Muscle layer of colon (tissue), 2 donors: ENCODE measurements around the gene NBPF1.
"Not testable (repeated sequence)": the region's sequence is repeated elsewhere in the genome, so short reads cannot be mapped to it uniquely, and the experiment has no call there.

ENCODE experiments used
- H3K27ac ChIP-seq: one replicate; pipeline ENCODE4 v1.7.0; 2013; ENCODE audit warnings: low read depth, mild to moderate bottlenecking, low read length, moderate library complexity
- H3K27me3 ChIP-seq, 2 donors: one replicate each; pipeline ENCODE4 v1.7.0; 2013; ENCODE audit warnings: low read length in 2 of 2, mild to moderate bottlenecking in 2 of 2; ENCODE audit not compliant: insufficient read depth in 2 of 2, control insufficient read depth in 1 of 2
- H3K36me3 ChIP-seq: one replicate; pipeline ENCODE4 v1.7.0; 2013; ENCODE audit warnings: mild to moderate bottlenecking, low read length; ENCODE audit not compliant: insufficient read depth
- H3K4me1 ChIP-seq: one replicate; pipeline ENCODE4 v1.7.0; 2013; ENCODE audit warnings: mild to moderate bottlenecking, low read length; ENCODE audit not compliant: insufficient read depth
- H3K4me3 ChIP-seq, 2 donors: one replicate each; pipeline ENCODE4 v1.7.0; 2013; ENCODE audit warnings: low read length in 2 of 2, low read depth in 1 of 2, mild to moderate bottlenecking in 1 of 2, moderate library complexity in 1 of 2
- H3K9ac ChIP-seq: one replicate; pipeline ENCODE4 v1.7.0; 2013; ENCODE audit warnings: low read length
- H3K9me3 ChIP-seq: one replicate; pipeline ENCODE4 v1.7.0; 2013; ENCODE audit warnings: mild to moderate bottlenecking, low read length
- donor health status: abdominal sarcoma.
- donor health status: Adenocarcinoma of cecum.

The NBPF1 gene

DNA sequence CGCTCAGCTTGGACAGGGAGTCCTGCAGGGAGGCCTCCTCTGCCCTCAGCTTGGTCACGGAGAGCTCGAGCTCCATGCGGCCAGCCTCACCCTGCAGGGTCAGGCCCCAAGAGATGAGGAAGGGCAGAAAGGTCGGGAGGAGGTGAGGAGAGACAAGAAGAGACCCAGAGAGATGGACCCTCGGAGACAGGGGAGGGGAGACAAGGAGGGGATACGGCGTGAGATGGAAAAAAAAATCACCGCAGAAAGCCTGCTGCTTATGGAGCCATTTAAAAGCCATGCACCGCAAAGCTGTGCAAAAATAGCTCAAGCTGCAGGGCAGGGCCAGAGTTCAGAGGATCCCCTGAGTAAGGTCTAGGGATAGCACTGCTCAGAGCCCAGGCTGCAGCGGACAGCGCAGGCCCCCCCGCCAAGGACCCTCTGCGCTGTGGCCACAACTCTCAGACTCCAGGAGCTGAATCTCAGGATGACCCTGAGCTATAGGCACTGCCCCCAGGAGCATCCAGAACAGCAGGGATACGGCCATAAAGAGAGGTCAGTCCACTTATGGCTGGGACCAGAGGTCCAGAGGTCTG lies 13.1 kb upstream of the NBPF1 start:
- not testable (repeated sequence) for H3K27ac ChIP-seq, H3K4me3 ChIP-seq, H3K27me3 ChIP-seq, H3K4me1 ChIP-seq, H3K9ac ChIP-seq, H3K9me3 ChIP-seq
- H3K36me3 ChIP-seq = peaks cover 62% of the 10 kb centered on the region

DNA sequence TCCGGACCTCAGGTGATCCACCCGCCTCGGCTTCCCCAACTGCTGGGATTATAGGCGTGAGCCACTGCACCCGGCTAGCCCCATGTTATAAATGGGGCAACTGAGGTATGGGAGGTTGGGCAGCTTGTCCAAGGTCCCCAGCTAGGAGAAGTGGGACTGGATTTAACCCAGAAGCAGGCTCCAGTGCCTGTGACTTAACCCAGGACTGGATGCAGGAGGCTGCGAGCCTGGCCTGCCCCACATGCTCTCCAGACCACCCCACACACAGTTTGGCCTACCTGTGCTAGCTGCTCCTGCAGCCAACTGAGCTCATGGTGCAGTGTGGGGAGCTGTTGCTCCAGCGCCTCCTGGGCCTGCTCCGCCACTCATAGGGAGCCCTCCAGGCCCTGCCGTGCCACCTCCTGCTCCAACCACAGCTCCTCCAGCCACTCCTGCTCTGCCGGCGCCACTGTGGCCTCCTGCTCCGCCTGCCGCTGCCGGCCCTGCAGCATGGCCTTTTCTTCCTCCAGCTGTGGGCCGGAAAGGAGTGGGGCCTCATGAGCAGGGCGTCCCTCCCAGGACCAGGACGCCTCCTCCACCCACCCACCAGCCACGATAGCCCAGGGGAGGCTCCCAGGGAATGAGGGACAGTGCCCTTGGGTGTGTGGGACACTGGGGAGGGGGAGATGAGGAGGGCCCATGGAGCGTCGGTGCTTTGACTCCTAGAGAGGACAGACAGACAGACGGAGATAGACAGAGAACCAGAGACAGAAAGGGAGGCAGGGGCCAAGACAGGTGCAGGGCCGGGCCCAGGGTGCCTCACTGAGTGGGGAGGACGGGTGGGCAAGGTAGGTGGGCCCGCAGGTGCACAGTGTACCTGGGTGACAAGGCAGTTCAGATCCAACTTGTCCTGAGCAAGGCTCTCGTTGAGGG lies 12.4 kb upstream of the NBPF1 start:
- Histone ChIP-seq H3K9ac (no peak overlapping the region), H3K27ac (no peak overlapping the region), H3K36me3 (peaks cover 56% of the 10 kb centered on the region), H3K27me3 (no peaks in the 10 kb centered on the region), H3K4me1 (no peaks in the 10 kb centered on the region), H3K9me3 (no peaks in the 10 kb centered on the region), H3K4me3 (no peak overlapping the region)

DNA sequence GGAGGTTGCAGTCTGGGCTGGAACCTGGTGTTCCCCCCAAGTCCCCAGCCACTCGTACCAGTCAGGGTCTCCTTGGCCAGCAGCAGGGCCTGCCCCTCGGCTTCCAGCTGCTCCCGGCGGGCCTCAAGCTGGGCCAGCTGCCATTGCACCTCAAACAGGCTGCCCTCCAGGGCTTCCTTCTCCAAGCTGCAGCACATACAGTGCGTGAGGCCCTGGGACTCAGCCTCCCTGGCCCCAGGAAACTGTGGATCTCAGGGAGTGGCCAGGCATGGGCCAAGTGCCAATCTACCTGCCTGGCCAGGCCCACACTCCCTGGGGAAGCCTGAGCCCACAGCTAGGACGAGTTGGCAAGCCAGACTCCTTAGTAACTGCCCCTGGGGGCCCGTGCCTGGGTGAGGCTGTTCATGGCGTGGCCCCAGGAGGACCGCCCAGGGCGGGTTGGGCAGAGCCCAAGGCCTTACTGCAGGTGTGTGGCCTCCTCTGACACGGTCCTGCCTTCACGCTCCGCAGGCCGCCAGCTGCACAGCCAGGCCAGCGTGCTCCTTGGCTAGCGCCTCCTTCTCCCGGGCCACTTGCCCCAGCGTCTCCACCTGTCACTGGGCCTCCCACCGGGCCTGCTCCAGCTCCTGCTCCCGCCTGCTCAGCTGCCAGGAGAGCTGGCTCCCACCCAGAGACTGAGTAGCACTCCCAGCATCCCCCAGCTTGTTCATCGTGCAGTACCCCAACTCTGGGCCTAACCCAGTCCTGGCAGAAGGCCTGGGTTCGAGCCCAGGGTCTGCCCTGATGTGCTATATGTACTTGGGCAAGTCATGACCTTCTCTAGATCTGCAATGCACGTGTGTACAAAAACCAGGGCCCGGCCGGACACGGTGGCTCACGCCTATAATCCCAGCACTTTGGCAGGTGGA lies 10.7 kb upstream of the NBPF1 start:
- H3K4me3 ChIP-seq, H3K27me3 ChIP-seq, H3K9ac ChIP-seq, H3K9me3 ChIP-seq, H3K27ac ChIP-seq, H3K4me1 ChIP-seq: not testable (repeated sequence)
- H3K36me3 ChIP-seq = peaks cover 42% of the 10 kb centered on the region

DNA sequence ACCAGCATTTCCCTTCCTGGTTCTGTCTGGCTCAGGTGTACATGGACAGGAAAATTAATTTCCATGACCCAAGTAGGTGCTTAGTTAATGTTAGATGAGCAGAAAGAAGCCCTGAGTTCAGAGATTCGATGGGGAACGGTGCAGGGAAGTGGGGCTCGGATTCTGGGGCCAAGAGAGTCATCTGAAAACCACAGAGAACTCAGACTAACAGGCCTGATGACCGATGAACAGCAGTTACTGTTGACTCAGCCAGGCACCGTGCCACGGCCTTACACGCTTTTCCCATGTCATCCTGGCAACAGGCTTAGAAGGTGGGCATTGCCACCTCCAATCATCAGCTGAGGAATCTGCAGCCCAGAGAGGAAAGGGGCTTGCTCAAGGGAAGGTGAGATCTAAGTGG lies 10.0 kb upstream of the NBPF1 start:
- H3K27ac ChIP-seq, H3K9me3 ChIP-seq, H3K9ac ChIP-seq, H3K4me3 ChIP-seq, H3K4me1 ChIP-seq, H3K27me3 ChIP-seq: not testable (repeated sequence)
- H3K36me3 ChIP-seq = peaks cover 40% of the 10 kb centered on the region

DNA sequence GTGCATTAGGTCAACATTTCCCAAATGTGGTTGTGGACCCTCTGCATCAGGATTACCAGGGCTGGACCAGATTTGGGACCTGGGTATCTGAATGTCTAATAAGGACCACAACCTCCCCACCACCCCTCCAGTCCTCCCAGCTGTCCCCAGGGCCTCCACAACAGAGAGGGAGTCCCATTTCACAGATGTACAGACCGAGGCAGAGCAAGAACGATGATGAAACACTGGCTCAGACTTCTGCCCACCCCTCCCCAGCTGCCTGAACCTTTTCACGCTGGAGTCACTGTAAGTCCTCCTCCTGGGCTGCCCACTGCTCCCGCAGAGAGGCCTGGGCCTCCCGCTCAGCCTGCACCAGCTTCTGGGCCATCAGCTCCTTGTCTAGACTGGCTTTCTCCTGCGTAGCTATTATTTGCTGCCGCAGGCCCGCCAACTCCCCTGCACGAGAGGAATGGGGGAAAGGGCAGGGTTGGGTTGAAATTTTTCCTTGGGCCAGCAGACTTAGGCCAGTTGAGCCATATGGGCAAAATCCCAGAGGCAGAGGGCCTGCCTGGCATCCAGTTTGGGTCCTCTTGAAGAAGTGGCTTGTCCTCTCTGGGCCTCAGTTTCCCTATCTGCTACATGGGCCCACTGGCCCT lies 8.4 kb upstream of the NBPF1 start:
- not testable (repeated sequence) for H3K27ac ChIP-seq, H3K9me3 ChIP-seq, H3K4me1 ChIP-seq, H3K9ac ChIP-seq, H3K4me3 ChIP-seq, H3K27me3 ChIP-seq
- H3K36me3 ChIP-seq = peaks cover 40% of the 10 kb centered on the region

DNA sequence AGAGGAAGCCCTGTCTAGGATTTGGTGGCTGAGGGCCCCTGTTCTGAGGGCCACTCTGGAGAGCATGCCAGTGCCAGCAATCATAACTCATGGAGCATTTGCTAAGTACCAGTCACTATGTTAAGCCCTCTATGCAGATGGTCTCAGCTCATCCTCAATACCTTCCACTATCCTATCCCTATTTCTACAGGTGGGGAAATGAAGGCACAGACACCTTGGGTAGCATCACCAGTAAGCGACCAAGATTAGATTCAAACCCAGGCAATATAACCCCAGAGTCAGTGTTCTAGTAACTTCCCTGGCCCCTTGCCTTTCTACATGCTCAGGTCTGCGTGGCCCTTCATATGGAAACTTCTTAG lies 7.9 kb upstream of the NBPF1 start:
- no peaks in the 10 kb centered on the region for H3K27me3 ChIP-seq
- no peak overlapping the region for H3K9ac ChIP-seq
- no peaks in the 10 kb centered on the region for H3K4me1 ChIP-seq
- no peak overlapping the region for H3K4me3 ChIP-seq
- H3K9me3 ChIP-seq = no peaks in the 10 kb centered on the region
- no peak overlapping the region for H3K27ac ChIP-seq
- peaks cover 36% of the 10 kb centered on the region for H3K36me3 ChIP-seq

DNA sequence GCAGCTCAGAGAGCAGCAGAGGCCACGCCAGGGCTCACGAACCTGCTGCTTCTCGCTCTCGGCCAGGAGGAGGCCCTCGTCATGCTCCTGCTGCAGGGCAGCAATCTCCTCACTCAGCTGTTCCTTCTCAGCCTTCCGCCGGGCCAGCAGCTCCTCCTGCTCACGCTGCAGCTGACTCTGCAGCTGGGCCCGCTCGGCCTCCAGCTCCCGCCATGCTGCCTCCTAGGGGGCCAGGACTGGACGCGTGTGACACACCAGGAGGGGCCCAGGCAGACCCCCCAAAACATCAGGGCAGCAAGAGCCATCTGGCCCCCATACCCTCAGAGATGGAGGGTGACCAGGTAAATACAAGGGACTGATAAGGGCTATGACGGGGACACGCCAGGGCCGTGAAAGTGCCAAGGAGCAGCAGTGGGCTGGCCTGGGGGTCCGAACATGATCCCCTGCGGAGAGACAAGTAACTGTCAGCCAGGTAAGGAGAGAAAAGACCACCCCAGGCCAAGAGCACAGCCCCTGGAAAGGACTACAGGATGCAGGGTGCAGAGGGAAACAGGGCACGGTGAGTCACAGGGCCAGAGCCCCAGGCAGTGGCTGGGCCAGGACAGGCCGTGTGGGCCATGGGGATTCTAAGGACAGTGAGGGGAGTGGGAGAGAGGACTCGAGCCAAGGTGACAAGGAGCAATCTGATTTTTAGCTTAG lies 6.6 kb upstream of the NBPF1 start:
- H3K4me1 ChIP-seq, H3K4me3 ChIP-seq, H3K27ac ChIP-seq, H3K9me3 ChIP-seq, H3K27me3 ChIP-seq, H3K9ac ChIP-seq: not testable (repeated sequence)
- peaks cover 26% of the 10 kb centered on the region for H3K36me3 ChIP-seq

DNA sequence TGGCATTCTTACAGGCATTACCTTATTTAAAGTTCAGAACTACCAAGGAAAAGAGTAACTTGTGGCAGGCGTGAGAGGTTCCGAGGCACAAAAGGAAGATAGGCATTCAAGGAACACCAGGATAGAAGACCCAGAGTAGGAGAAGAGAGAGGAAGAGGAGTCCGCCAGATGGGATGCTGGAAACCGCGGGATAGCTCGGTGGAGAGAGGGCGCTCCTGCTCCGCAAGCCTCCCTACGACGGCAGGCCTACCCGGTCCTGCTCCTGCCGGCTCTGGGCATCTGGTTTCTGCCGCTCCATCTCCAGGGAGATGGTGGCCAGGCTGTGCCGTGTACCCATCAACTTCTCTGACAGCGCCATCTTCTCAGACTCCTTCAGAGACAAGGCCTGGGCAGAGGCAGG lies 5.4 kb upstream of the NBPF1 start:
- Histone ChIP-seq H3K27me3 (no peaks in the 10 kb centered on the region), H3K9me3 (no peaks in the 10 kb centered on the region), H3K27ac (no peak overlapping the region), H3K4me3 (no peak overlapping the region), H3K36me3 (peaks cover 19% of the 10 kb centered on the region), H3K4me1 (peaks cover 5% of the 10 kb centered on the region), H3K9ac (no peak overlapping the region)

DNA sequence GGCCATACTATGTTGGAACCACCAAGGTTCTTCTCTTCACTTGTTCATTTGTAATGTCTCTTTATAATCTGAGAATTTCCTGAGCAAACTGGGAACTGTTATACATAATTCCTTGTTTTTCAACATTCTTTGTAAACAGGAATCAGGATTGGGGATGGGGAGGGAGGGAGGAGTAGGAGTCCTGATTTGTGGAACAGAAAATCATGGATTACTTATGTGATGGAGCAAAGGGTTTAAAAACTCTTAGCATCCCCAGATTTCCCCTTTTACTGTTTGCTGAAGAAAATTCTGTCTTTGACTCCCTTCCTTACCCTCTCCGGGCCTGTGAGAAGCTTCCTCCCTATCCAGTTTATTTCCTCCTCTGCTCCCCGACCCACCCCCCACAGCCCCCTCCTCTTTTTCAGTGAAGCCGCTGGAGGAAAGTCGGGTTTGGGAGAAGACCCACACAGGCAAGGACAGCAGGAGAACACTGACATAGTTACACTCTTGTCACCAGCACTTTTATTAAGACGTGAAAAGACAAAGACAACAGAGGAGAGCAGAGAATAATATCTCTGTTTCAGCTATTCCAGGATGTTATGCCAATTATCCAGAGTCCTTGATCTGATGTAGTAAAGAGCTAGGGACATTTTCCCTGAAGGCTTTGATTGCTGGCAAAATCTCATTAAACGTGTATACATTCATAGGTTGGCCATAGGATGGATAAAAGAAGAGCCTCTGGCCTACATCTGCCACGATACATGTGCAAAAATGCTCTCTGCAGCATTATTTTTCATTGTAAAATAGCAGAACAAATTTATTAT lies 4.6 kb upstream of the NBPF1 start:
- Histone ChIP-seq H3K36me3 (peaks cover 16% of the 10 kb centered on the region), H3K27ac (no peak overlapping the region), H3K9ac (no peak overlapping the region)

DNA sequence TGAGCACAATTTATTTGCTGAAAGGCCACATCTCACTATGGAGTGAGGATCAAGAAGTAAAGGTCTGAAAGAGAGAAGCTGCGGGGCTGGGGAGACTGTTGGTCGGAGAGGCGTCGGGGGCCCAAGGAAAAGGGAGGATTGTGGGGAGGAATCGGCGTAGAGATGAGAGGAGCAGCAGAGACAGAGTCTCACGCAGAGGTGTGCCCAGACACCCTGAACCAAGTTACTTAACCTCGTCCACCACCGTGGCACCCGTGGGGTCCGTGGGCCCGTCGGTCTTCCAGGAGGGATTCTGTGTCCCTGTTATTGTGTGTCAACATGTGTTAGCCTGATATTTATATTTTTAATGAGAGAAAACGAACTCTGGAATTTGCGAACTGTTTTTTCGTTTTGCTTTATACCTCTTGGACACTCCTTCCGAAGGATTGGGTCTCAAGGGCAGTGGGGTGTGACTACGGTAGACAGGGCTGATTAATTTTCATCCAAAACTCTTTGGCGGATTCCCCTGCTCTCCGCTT lies 3.8 kb upstream of the NBPF1 start:
- Histone ChIP-seq H3K36me3 (peaks cover 15% of the 10 kb centered on the region), H3K9me3 (no peaks in the 10 kb centered on the region), H3K27me3 (no peaks in the 10 kb centered on the region), H3K9ac (no peak overlapping the region), H3K4me1 (peaks cover 12% of the 10 kb centered on the region), H3K4me3 (no peak overlapping the region), H3K27ac (no peak overlapping the region)

More for the DNA sequence above, 4.6 kb upstream of the NBPF1 start:
- no peaks in the 10 kb centered on the region for H3K27me3 ChIP-seq
- H3K9me3 ChIP-seq = no peaks in the 10 kb centered on the region
- no peak overlapping the region for H3K4me3 ChIP-seq
- H3K4me1 ChIP-seq = peaks cover 7% of the 10 kb centered on the region
